Measurements from ENCODE around the gene CFAP251. TPM values are rescaled to one million over a fixed set of nuclear protein-coding genes. Genes with fewer than 3 reads are reported as not detected.

The CFAP251 gene
- total RNA-seq, 1 experiment from 2014 or later = 3.2 TPM

- BruUV-seq (replicated peaks) = no TSS peak
Observed at GRCh38 chr12:121939186-121939585, 20.8 kb downstream of the CFAP251 start.

GRCh38 chr12:121939992-121940766 lies 21.8 kb downstream of the CFAP251 start:
- Histone ChIP-seq H3K4me1 (ENCODE audit: insufficient read depth, low read length) (no peaks in the 10 kb centered on the region), H3K9ac (ENCODE audit: low read length) (no peak overlapping the region), H3K4me3 (ENCODE audit: low read length) (no peak overlapping the region), H3K27me3 (ENCODE audit: low read length) (no peaks in the 10 kb centered on the region), H2AFZ (ENCODE audit: low read length) (no peak overlapping the region), H3K9me3 (ENCODE audit: low read length) (no peaks in the 10 kb centered on the region), H3K36me3 (ENCODE audit: low read depth, low read length) (peaks cover 4% of the 10 kb centered on the region; the same call in 1 of the 2 replicates), H3F3A (ENCODE audit: low read length, unreplicated experiment) (no peaks in the 10 kb centered on the region), H3K79me2 (ENCODE audit: low read length) (no peaks in the 10 kb centered on the region), H4K20me1 (ENCODE audit: low read length) (no peaks in the 10 kb centered on the region), H3K4me2 (ENCODE audit: low read length) (no peak overlapping the region), H3K27ac (ENCODE audit: low read length) (no peak overlapping the region), H3K9me2 (replicated peaks; ENCODE audit: low read length) (no peaks in the 10 kb centered on the region)
- ChIA-PET CTCF (no interaction called here), POLR2A (ENCODE audit: unreplicated experiment) (no interaction called here)
- TF ChIP-seq EZH2phosphoT487 (IDR thresholded peaks at IDR 0.05; ENCODE audit: borderline replicate concordance, low read length) = no peak
- TF ChIP-seq, protein P1, sequence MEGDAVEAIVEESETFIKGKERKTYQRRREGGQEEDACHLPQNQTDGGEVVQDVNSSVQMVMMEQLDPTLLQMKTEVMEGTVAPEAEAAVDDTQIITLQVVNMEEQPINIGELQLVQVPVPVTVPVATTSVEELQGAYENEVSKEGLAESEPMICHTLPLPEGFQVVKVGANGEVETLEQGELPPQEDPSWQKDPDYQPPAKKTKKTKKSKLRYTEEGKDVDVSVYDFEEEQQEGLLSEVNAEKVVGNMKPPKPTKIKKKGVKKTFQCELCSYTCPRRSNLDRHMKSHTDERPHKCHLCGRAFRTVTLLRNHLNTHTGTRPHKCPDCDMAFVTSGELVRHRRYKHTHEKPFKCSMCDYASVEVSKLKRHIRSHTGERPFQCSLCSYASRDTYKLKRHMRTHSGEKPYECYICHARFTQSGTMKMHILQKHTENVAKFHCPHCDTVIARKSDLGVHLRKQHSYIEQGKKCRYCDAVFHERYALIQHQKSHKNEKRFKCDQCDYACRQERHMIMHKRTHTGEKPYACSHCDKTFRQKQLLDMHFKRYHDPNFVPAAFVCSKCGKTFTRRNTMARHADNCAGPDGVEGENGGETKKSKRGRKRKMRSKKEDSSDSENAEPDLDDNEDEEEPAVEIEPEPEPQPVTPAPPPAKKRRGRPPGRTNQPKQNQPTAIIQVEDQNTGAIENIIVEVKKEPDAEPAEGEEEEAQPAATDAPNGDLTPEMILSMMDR (conservative IDR thresholded peaks at IDR 0.05; ENCODE audit: low read depth, low read length) = no peak
- TF ChIP-seq EZH2 (IDR thresholded peaks at IDR 0.05; ENCODE audit: low read length, unreplicated experiment) = no peak
- BruUV-seq (replicated peaks) = no TSS peak
- no peak for DNase-seq
- intact Hi-C loops (cut with micrococcal nuclease) = no loop called here
- no peak for ATAC-seq

More at GRCh38 chr12:121939186-121939585, 20.8 kb downstream of the CFAP251 start:
- TF ChIP-seq EZH2phosphoT487 (IDR thresholded peaks at IDR 0.05; ENCODE audit: borderline replicate concordance, low read length) = no peak
- TF ChIP-seq, protein P1 (conservative IDR thresholded peaks at IDR 0.05; ENCODE audit: low read depth, low read length) = no peak
- TF ChIP-seq EZH2 (IDR thresholded peaks at IDR 0.05; ENCODE audit: low read length, unreplicated experiment) = no peak
- no peak overlapping the region for H3K27ac ChIP-seq (ENCODE audit: low read length)
- no peak overlapping the region for H3K4me3 ChIP-seq (ENCODE audit: low read length)
- H3K4me1 ChIP-seq (ENCODE audit: insufficient read depth, low read length) = no peaks in the 10 kb centered on the region
- no peak overlapping the region for H3K9ac ChIP-seq (ENCODE audit: low read length)
- intact Hi-C loops (cut with micrococcal nuclease) = no loop called here
- DNase-seq (no peak), ATAC-seq (no peak)
- H3K36me3 ChIP-seq (ENCODE audit: low read depth, low read length) = peaks cover under 1% of the 10 kb centered on the region; the same call in 1 of the 2 replicates
- H3K9me3 ChIP-seq (ENCODE audit: low read length) = no peaks in the 10 kb centered on the region
- no peaks in the 10 kb centered on the region for H4K20me1 ChIP-seq (ENCODE audit: low read length)
- H3K4me2 ChIP-seq (ENCODE audit: low read length) = no peak overlapping the region
- CTCF ChIA-PET = no interaction called here
- H3F3A ChIP-seq (ENCODE audit: low read length, unreplicated experiment) = no peaks in the 10 kb centered on the region
- POLR2A ChIA-PET (ENCODE audit: unreplicated experiment) = no interaction called here
- no peaks in the 10 kb centered on the region for H3K79me2 ChIP-seq (ENCODE audit: low read length)
- no peaks in the 10 kb centered on the region for H3K27me3 ChIP-seq (ENCODE audit: low read length)
- no peaks in the 10 kb centered on the region for H3K9me2 ChIP-seq (replicated peaks; ENCODE audit: low read length)
- H2AFZ ChIP-seq (ENCODE audit: low read length) = no peak overlapping the region

GRCh38 chr12:121942145-121942718 lies 23.8 kb downstream of the CFAP251 start:
- no peaks in the 10 kb centered on the region for H3F3A ChIP-seq (ENCODE audit: low read length, unreplicated experiment)
- H3K27ac ChIP-seq (ENCODE audit: low read length) = no peak overlapping the region
- no peak overlapping the region for H3K9ac ChIP-seq (ENCODE audit: low read length)
- POLR2A ChIA-PET (ENCODE audit: unreplicated experiment) = interaction anchor here (0.7 kb wide), 1 partner anchor 24 kb away, joined by 3 read pairs; no protein-coding TSS in a partner anchor
- H4K20me1 ChIP-seq (ENCODE audit: low read length) = no peaks in the 10 kb centered on the region
- H3K79me2 ChIP-seq (ENCODE audit: low read length) = no peaks in the 10 kb centered on the region
- DNase-seq (no peak), ATAC-seq (no peak)
- CTCF ChIA-PET = no interaction called here
- no peak overlapping the region for H2AFZ ChIP-seq (ENCODE audit: low read length)
- H3K4me3 ChIP-seq (ENCODE audit: low read length) = no peak overlapping the region
- H3K9me3 ChIP-seq (ENCODE audit: low read length) = no peaks in the 10 kb centered on the region
- no TSS peak for BruUV-seq (replicated peaks)
- no peak overlapping the region for H3K4me2 ChIP-seq (ENCODE audit: low read length)
- H3K4me1 ChIP-seq (ENCODE audit: insufficient read depth, low read length) = no peaks in the 10 kb centered on the region
- TF ChIP-seq EZH2phosphoT487 (IDR thresholded peaks at IDR 0.05; ENCODE audit: borderline replicate concordance, low read length) (no peak), EZH2 (IDR thresholded peaks at IDR 0.05; ENCODE audit: low read length, unreplicated experiment) (no peak)
- TF ChIP-seq, protein P1 (conservative IDR thresholded peaks at IDR 0.05; ENCODE audit: low read depth, low read length) = no peak
- no peaks in the 10 kb centered on the region for H3K27me3 ChIP-seq (ENCODE audit: low read length)
- intact Hi-C loops (cut with micrococcal nuclease) = no loop called here
- H3K36me3 ChIP-seq (ENCODE audit: low read depth, low read length) = peaks cover 4% of the 10 kb centered on the region; the same call in 1 of the 2 replicates
- H3K9me2 ChIP-seq (replicated peaks; ENCODE audit: low read length) = no peaks in the 10 kb centered on the region
